Testis (tissue), 3 donors: ENCODE measurements around the gene CENPVL1. TPM values are rescaled to one million over a fixed set of nuclear protein-coding genes. Genes with fewer than 3 reads are reported as not detected.
"Not testable (repeated sequence)": the region's sequence is repeated elsewhere in the genome, so short reads cannot be mapped to it uniquely, and the experiment has no call there.

Source experiments
- DNase-seq: peaks from one replicate; pipeline ENCODE4 v3.0.0-alpha.2; 2019
- H3K27ac ChIP-seq, 2 donors: fragments of 200-600 bp; sonication (generic); one replicate each; pipeline ENCODE4 v1.5.1; 2019
- H3K27me3 ChIP-seq: fragments of 200-600 bp; sonication (generic); one replicate; pipeline ENCODE4 v1.5.1; 2019
- H3K36me3 ChIP-seq: fragments of 200-600 bp; sonication (generic); one replicate; pipeline ENCODE4 v1.5.1; 2017; ENCODE audit warnings: low read depth; ENCODE audit errors: missing control alignments
- H3K4me1 ChIP-seq: fragments of 200-600 bp; sonication (generic); one replicate; pipeline ENCODE4 v1.5.1; 2019
- H3K4me3 ChIP-seq, 2 donors: fragments of 200-600 bp; sonication (generic); one replicate each; pipeline ENCODE4 v1.5.1; 2017 to 2019
- H3K9me3 ChIP-seq: fragments of 200-600 bp; sonication (generic); one replicate; pipeline ENCODE4 v1.5.1; 2017
- POLR2A ChIP-seq: fragments of 450-650 bp; IDR thresholded peaks from one replicate; pipeline ENCODE4 v1.6.1; 2017; ENCODE audit warnings: antibody characterized with exemption, mild to moderate bottlenecking, moderate library complexity
- WGBS, 2 donors: methylation state at CpG; one replicate each; pipeline ENCODE4 v1.1.5; 2018; 5-methylcytosine and 5-hydroxymethylcytosine counted together
- intact Hi-C: fragments of 100-400 bp; cut with DNase I; formaldehyde crosslinking; loops from one replicate; pipeline ENCODE4 v1.15.1; 2023; ENCODE audit warnings: low total_unique reads
- polyA plus RNA-seq: library from polyadenylated mRNA; stranded (reverse); fragments of 350-450 nt; fragmentation: Illumina TruSeq; extraction: RNeasy Lipid Tissue Mini Kit (QIAGEN cat#74804); gene quantifications from one replicate; pipeline ENCODE4 v1.2.3, GENCODE V29; 2014; ENCODE audit warnings: low read depth, low replicate concordance; ENCODE audit not compliant: insufficient read depth
- total RNA-seq, 2 donors: library from RNA; depleted of rRNA; stranded (reverse); fragments of >200 nt; gene quantifications; one replicate each; pipeline ENCODE4 v1.2.3, GENCODE V29; 2016
- TF ChIP-seq, protein P1 (sequence below), 3 experiments: fragments of 450-650 bp in 2 of 3; fragments of 200-600 bp in 1 of 3; sonication (generic) in 1 of 3; IDR thresholded peaks; one replicate each; pipeline ENCODE4 v1.5.1; 2016 to 2019; ENCODE audit warnings: antibody characterized with exemption in 3 of 3, mild to moderate bottlenecking in 2 of 3, moderate library complexity in 1 of 3

Gene CENPVL1
- total and polyA plus RNA-seq, 3 donors from 2014 or later: 1.1 to 5.9 TPM; not detected in 1

DNA sequence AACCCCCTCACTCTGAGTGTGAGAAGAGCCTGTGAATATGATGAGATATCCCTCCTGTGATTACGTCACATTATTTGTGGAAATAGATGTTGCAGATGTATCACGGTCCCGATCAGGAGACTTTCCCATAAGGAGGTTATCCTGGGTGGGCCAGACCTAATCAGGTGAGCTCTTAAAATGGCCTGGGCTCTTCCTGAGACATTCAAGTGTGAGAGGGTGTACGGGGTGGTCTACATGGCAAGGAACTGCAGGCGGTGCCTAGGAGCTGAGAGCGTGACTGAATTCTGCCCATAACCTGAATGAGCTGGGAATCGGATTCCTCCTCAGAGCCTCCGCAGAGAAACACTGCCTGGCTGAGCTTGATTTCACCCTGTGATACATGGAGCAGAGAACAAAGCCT is 12.9 kb upstream of the CENPVL1 start:
- intact Hi-C loops: no loop called here
- 98% methylated on average over 6 of the region's 8 CpGs; no CpG with 5 or more reads in 1 of the 2 donors for whole genome bisulfite sequencing, 2 donors
- TF ChIP-seq POLR2A: no peak
- TF ChIP-seq, protein P1, sequence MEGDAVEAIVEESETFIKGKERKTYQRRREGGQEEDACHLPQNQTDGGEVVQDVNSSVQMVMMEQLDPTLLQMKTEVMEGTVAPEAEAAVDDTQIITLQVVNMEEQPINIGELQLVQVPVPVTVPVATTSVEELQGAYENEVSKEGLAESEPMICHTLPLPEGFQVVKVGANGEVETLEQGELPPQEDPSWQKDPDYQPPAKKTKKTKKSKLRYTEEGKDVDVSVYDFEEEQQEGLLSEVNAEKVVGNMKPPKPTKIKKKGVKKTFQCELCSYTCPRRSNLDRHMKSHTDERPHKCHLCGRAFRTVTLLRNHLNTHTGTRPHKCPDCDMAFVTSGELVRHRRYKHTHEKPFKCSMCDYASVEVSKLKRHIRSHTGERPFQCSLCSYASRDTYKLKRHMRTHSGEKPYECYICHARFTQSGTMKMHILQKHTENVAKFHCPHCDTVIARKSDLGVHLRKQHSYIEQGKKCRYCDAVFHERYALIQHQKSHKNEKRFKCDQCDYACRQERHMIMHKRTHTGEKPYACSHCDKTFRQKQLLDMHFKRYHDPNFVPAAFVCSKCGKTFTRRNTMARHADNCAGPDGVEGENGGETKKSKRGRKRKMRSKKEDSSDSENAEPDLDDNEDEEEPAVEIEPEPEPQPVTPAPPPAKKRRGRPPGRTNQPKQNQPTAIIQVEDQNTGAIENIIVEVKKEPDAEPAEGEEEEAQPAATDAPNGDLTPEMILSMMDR (IDR thresholded peaks at IDR 0.05): no peak
- no peaks in the 10 kb centered on the region for H3K36me3 ChIP-seq
- no peak overlapping the region for H3K4me3 ChIP-seq
- no peaks in the 10 kb centered on the region for H3K9me3 ChIP-seq
- H3K4me1 ChIP-seq: no peaks in the 10 kb centered on the region
- no peak for DNase-seq
- H3K27ac ChIP-seq: no peak overlapping the region
- no peaks in the 10 kb centered on the region for H3K27me3 ChIP-seq

DNA sequence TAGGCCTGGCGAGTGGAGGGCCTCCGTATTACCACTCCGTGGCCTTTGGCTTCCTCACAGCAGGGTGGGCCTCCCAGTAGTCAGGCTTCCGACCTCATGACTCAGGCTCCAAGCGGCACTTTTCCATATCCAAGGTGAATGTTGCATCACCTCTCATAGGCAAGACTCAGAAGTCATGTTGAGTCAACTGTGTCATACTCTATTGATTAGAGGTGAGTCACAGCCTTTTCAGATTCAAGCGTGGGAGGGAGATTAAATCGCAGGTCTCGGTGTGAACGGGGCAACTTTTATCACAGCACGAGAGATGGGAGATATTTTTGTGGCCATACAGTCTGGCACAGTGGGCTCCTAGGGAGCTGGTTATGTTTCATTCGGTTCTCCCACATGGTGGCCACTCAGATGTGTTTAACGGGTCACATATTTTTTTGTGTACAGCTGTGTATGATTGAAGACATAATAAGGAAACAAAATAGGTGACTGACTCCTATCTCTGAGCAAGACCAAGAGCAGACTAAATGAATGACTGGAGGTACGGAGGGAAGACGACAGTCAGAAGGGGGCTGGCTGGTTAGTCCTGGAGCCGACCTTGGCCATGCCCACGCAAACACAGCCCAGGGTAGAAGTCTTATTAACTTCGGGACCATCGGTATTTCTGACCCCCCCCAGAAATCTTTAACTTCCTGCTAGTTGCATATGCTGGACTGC is 2.8 kb downstream of the CENPVL1 start:
- no CpG with 5 or more reads among the region's 18 CpGs for WGBS, 2 donors
- DNase-seq, H3K36me3 ChIP-seq, H3K4me3 ChIP-seq, H3K27ac ChIP-seq, intact Hi-C loops, H3K27me3 ChIP-seq, H3K9me3 ChIP-seq, H3K4me1 ChIP-seq: not testable (repeated sequence)

DNA sequence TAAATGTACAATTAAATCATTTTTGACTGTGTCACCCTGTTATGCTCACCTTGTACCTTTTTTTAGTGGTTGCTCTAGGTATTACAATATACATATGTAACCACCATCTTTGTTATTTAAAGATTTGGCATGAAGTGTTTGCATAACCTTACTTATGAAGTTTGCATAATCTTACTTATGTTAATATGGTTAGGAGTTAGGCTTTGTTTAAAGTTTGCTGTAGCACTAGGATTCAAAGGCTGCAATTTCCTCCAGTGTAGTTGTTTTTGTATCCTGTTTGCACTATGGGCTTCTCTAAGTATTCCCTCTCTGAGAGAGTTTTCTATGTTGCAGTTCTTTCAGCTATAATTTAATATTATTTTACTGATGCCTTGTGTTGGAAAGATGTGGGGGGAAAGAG is 17.9 kb downstream of the CENPVL1 start:
- no peak for DNase-seq
- no peaks in the 10 kb centered on the region for H3K4me1 ChIP-seq
- intact Hi-C loops: no loop called here
- no peak for TF ChIP-seq POLR2A
- TF ChIP-seq, protein P1 (IDR thresholded peaks at IDR 0.05): peak in 1 of 3 experiments; percentile 24
- no peak overlapping the region for H3K4me3 ChIP-seq
- no peak overlapping the region for H3K27ac ChIP-seq
- no peaks in the 10 kb centered on the region for H3K36me3 ChIP-seq
- H3K9me3 ChIP-seq: no peaks in the 10 kb centered on the region
- no peaks in the 10 kb centered on the region for H3K27me3 ChIP-seq

DNA sequence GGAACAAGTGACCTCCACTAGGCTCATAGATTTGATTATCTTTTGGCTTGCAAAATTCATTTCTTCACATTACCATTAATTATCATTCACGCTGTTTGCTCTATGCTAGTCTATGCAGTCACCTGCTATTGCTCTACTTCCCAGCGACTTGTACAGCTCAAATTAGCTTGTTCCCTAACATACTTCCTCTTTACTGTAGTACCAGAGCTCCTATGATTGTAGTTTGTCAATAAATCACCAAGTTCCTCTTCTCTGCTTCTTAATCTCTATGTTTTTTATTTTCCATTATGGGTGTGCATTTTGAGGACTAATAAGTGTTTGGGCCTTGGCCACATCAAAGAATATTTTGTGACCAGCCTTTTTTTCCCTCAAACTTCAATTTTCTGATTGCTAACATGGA is 26.8 kb downstream of the CENPVL1 start:
- H3K27ac ChIP-seq: no peak overlapping the region
- H3K27me3 ChIP-seq: no peaks in the 10 kb centered on the region
- H3K4me1 ChIP-seq: no peaks in the 10 kb centered on the region
- H3K9me3 ChIP-seq: no peaks in the 10 kb centered on the region
- 69 to 83% methylated on average over 2 of the region's 2 CpGs for WGBS, 2 donors
- no peak overlapping the region for H3K4me3 ChIP-seq
- intact Hi-C loops: no loop called here
- no peak for DNase-seq
- no peaks in the 10 kb centered on the region for H3K36me3 ChIP-seq
- TF ChIP-seq, protein P1 (IDR thresholded peaks at IDR 0.05): no peak
- no peak for TF ChIP-seq POLR2A

DNA sequence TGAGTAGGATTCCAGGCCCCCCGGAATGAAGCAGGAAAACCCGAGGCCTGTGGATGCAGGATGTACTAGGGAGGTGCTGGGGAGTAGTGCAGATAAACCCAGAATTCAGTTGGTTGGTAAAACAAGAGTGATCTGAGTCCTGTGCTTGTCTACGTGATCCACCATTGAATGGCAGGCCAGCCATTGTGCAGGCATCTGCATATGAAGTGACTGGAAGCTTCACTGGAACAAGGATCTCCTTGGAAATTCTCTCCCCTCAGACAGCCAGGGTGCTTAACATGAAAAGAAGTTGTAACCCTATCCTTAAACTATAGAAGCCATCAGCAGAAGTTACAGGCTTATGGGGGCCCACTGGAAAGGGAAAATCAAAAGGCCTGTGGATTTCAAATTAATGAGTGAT is 32.3 kb downstream of the CENPVL1 start:
- Histone ChIP-seq H3K4me1 (no peaks in the 10 kb centered on the region), H3K27me3 (no peaks in the 10 kb centered on the region), H3K4me3 (no peak overlapping the region), H3K9me3 (no peaks in the 10 kb centered on the region), H3K36me3 (no peaks in the 10 kb centered on the region), H3K27ac (no peak overlapping the region)
- TF ChIP-seq POLR2A: no peak
- TF ChIP-seq, protein P1 (IDR thresholded peaks at IDR 0.05): no peak
- 43 to 49% methylated on average over 3 of the region's 3 CpGs for WGBS, 2 donors
- intact Hi-C loops: no loop called here
- no peak for DNase-seq
